GM12865 (cell line): ENCODE data around the gene PIK3C2G.

ENCODE experiments used
- DNase-seq: peaks from one replicate; pipeline ENCODE4 v3.0.0; 2010; ENCODE audit warnings: low read depth
- H3K4me3 ChIP-seq: 2 replicates; pipeline ENCODE4 v1.5.1; 2011; ENCODE audit warnings: mild to moderate bottlenecking, low read depth, low read length, control low read depth
- CTCF ChIP-seq: IDR thresholded peaks from 2 replicates; pipeline ENCODE4 v1.5.1; 2011; ENCODE audit warnings: low read length, control low read depth, low read depth, inconsistent platforms; ENCODE audit not compliant: insufficient read depth; ENCODE audit errors: missing control alignments

PIK3C2G gene

GRCh38 chr12:18551701-18552100, 290.4 kb downstream of the PIK3C2G start:
- no peak overlapping the region for H3K4me3 ChIP-seq
- no peak for TF ChIP-seq CTCF
- no peak for DNase-seq

DNA sequence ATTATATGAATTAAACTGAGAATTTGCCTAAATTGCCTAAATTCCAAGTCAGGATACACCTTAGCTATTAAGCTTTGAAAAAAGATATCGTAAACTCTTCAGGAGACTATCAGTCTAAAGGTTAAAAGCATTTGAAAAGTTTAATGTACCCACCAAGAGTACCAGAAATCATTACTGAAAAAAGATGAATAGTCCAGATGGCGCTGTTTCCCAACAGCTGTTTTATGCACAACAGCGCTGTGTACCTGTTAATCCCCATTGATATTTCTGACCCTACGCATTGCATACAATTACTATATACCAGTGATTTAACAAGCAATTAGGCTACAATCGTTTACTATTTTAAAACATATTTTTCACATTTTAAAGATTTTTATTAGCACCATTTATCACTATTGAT, 291.5 kb downstream of the PIK3C2G start:
- TF ChIP-seq CTCF, result peak; percentile 1
- DNase-seq, result no peak
- H3K4me3 ChIP-seq, result no peak overlapping the region

GRCh38 chr12:18556161-18556560, 294.8 kb downstream of the PIK3C2G start:
- no peak for TF ChIP-seq CTCF
- no peak for DNase-seq
- H3K4me3 ChIP-seq, result no peak overlapping the region

- no peak for TF ChIP-seq CTCF
- DNase-seq, result no peak
- H3K4me3 ChIP-seq, result no peak overlapping the region
These were observed 297.9 kb downstream of the PIK3C2G start for GRCh38 chr12:18559242-18559641.

DNA sequence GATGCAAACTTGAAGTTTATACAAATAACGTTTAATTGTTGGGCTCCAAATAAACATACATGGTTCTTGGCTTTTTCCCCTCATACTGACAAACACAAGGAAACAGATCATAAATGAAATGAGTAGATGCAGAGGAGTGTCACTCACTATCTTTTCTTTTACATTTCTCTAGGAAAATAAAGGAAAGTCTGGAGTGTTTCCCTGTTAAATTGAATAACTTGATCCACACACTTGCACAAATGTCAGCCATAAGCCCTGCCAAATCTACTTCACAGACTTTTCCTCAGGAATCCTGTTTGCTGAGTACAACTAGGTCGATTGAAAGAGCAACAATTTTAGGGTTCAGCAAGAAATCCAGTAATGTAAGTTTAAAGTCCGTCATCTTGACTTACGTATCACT, 301.2 kb downstream of the PIK3C2G start:
- no peak for TF ChIP-seq CTCF
- DNase-seq, result no peak

GRCh38 chr12:18564306-18564705, 303.0 kb downstream of the PIK3C2G start:
- H3K4me3 ChIP-seq, result no peak overlapping the region
- DNase-seq, result no peak
- no peak for TF ChIP-seq CTCF

More for the DNA sequence above, 301.2 kb downstream of the PIK3C2G start:
- no peak overlapping the region for H3K4me3 ChIP-seq

GRCh38 chr12:18567787-18568186, 306.5 kb downstream of the PIK3C2G start:
- TF ChIP-seq CTCF, result no peak
- H3K4me3 ChIP-seq, result no peak overlapping the region
- DNase-seq, result no peak
